GM18517 (cell line): ENCODE measurements around the gene FAM20A.
A peak's percentile ranks its signal among the peaks of the same experiment; 100 is the strongest.
"Not testable (repeated sequence)": the region's sequence is repeated elsewhere in the genome, so short reads cannot be mapped to it uniquely, and the experiment has no call there.

ENCODE experiments used
- ATAC-seq: cut with Tn5 transposase; IDR thresholded peaks from one replicate; pipeline ENCODE4 v1.9.1; 2021; ENCODE audit warnings: mild to moderate bottlenecking, moderate library complexity; ENCODE audit not compliant: unreplicated experiment

Gene FAM20A

DNA sequence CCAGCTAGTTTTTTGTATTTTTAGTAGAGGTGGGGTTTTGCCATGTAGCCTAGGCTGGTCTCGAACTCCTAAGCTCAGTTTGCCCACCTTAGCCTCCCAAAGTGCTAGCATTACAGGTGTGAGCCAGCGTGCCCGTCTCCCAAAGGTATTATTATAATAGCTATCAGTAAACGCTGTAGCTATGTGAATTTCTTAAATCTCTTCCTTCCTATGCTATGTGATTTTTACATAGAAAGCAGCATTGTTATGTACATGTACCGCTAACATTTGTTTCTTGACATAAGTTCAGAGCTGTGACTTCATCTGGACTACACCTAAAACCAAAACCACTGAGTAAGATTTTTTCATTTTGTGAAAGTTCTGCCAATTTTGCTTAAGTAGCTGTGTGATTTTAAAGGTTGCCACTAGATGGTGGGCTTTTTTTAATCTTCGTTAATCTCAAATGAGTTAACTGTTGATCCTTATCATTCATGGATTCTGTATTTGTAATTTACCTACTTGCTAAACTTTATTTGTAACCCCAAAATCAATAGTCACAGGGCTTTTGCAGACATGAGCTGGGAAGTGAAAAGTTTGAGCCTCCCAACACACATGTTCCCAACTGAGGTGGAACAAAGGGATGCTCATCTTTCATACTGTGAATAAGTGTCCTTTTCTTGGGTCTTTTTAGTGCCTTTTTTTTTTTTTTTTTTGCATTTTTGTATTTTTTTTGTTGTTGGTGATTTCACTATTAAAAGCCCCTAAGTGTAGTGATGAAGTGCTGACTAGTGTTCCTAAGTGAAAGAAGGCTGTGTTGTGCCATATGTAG, 67.1 kb downstream of the FAM20A start:
- no peak for ATAC-seq

GRCh38 chr17:68532826-68533225, 68.3 kb downstream of the FAM20A start:
- ATAC-seq = no peak

GRCh38 chr17:68531252-68531651, 69.9 kb downstream of the FAM20A start:
- ATAC-seq = no peak

DNA sequence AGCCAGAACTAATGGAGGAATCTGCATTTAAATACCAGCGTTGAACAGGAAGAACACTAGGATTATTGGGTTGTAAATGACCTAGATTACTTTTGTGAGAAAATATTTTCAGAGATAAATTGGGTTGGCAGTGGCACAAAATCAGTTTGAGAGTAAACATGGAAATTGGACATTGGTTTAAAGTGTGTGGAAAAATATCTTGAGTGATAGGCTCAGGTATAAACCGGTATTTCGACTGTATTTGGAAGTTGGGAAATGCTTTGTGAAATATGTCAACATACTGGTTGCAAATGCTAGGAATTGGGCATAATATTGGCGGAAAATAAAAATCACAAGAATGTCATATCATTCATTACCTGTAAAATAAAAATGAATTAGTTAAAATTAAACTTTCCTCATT, 73.9 kb downstream of the FAM20A start:
- ATAC-seq = no peak

DNA sequence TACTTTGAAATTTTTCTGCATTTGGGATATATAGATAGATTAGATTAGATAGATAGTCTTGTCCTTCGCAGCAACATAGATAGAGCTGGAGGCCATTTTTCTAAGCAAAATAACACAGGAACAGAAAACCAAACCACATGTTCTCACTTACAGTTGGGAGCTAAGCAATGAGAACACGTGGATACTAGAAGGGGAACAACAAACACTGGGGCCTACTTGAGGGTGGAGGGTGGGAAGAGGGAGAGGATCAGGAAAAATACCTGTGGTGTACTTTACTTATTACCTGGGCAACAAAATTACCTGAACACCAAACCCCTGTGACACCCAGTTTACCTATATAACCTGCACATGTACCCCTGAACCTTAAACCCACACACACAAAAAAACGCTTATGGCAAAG, 74.6 kb downstream of the FAM20A start:
- ATAC-seq = no peak

DNA sequence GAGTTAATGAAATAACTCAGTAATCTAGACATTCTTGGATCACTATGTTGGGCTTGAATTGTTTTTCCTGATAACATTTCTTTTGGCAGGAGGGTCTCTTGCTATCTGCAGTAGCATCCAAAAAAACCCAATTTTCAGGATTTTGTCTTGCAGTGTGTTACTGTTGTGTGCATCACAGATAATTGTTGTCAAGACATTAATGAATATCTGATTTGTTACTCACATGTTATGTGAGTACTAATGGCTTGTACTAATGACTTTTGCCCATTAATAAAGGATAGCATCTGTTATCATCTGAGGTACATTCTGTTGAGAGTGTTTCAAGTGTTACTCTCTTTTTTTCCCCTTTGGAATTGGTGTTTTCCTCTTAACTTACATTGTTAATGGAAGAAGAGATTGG, 78.9 kb downstream of the FAM20A start:
- no peak for ATAC-seq

- no peak for ATAC-seq
These were observed 81.3 kb downstream of the FAM20A start for GRCh38 chr17:68519911-68520310.

DNA sequence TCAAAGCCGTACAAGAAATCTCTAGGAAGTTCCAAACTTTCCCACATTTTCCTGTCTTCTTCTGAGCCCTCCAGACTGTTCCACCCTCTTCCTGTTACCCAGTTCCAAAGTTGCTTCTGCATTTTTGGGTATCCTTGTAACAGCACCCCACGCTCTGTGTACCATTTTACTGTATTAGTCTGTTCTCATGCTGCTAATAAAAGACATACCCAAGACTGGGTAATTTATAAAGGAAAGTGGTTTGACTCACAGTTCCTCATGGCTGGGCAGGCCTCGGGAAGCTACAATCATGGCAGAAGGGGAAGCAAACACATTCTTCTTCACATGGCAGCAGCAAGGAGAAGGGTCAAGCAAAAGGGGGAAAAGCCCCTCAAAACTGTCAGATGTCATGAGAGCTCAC, 82.1 kb downstream of the FAM20A start:
- ATAC-seq = not testable (repeated sequence)

DNA sequence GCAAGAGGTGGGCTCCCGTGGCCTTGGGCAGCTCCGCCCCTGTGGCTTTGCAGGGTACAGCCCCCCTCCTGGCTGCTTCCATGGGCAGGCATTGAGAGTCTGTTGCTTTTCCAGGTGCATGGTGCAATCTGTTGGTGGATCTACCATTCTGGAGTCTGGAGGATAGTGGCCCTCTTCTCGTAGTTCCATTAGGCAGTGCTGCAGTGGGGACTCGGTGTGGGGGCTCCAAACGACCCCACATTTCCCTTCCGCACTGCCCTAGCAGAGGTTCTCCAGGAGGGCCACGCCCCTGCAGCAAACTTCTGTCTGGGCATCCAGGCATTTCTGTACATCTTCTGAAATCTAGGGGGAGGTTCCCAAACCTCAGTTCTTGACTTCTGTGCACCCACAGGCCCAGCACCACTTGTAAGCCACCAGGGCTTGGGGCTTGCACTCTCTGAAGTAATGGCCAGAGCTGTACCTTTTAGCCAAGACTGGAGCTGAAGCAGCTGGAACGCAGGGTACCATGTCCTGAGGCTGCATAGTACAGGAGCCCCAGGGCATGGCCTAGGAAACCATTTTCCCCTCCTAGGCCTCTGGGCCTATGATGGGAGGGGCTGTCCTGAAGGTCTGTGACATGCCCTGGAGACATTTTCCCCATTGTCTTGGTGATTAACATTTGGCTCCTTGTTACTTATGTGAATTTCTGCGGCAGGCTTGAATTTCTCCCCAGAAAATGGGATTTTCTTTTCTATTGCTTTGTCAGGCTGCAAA, 82.9 kb downstream of the FAM20A start:
- ATAC-seq = no peak

DNA sequence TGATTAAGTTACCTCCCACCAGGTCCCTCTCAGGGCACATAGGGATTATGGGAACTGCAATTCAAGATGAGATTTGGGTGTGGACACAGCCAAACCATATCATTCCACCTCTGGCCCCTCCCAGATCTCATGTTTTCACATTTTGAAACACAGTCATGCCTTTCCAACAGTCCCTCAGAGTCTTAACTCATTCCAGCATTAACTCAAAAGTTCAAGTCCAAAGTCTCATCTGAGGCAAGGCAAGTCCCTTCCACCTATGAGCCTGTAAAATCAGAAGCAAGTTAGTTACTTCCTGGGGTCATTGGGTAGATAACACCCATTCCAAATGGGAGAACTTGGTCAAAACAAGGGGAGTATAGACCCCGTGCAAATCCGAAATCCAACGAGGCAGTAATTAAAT, 83.6 kb downstream of the FAM20A start:
- ATAC-seq = not testable (repeated sequence)

DNA sequence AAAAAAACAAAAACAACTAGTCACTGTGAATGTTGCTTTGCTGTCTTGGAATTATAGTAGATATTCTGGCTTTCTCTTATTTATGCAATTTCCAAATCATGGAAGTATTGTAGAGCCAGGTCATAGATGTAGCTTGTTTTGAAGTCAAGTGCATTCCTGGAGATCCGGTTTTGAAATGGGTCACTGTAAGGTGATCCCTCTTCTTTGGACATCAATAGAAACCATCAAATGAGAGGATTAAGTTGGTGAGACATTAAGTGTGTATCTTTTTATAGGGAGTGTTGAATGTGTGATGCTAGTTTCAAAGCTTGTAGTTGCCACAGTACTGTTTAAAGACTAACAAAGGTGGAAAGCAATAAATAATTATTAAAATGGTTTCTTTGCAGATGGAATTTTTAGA, 84.4 kb downstream of the FAM20A start:
- no peak for ATAC-seq

DNA sequence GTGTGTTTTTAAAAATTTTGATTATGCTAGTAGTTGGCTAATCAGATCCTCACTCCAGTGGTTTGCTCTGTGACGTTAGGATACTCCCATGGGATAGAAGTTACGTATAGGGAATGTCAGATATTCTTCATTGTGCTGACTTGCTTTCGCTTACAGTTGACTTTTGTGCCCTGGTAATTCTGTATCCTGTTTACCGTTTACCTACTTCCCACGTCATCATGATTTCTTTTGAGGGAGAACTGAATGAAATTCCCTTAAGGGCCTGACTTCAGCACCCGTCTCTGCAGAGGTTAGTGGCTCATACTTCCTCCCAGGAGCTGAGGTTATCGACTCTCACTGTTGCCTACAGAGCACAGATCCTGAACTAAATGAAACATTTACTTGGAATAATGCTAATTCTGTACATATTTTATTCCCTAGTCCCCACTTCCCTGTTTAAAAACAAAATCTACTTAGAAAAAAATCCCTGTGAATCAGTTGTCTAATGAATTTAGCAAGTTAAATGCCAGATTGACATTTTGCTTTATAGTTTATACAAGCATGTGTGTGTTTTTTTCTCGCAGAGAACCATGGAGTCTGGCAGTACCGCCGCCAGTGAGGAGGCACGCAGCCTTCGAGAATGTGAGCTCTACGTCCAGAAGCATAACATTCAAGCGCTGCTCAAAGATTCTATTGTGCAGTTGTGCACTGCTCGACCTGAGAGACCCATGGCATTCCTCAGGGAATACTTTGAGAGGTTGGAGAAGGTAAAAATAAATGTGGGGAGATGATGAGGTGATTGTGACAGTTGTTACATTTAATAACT, 86.1 kb downstream of the FAM20A start:
- no peak for ATAC-seq

GRCh38 chr17:68513932-68514331, 87.2 kb downstream of the FAM20A start:
- ATAC-seq = no peak

DNA sequence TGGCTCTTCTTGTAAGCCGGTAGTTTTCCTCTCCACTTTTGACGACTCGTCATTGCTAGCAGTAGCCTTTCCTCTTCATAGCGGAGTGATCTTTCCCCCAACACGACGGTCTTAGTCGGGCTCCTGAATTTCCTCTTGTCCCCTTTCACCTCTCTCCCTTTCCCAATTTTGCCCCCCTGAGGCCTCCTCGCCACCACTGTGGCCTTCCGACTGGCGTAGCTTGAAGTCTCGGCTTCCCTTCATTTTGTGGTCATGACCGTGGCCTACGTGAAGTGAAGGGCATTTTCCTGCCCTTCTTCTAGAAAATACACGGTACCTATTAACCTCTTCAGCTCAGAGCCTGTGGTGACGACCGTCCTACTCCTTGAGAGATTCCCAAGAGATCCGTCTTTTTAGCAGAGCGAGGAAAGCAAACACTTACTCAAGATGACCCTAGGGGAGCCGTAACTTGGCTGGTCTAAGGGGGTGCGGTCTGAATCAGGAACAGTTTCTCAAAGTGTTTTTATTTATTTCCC, 88.2 kb downstream of the FAM20A start:
- ATAC-seq = no peak

- ATAC-seq = peak; percentile 90
These were observed 88.8 kb downstream of the FAM20A start, which contains the start of gene PRKAR1A for GRCh38 chr17:68512247-68512959. PRKAR1A (plus strand) TSS chr17:68512430; CDS start chr17:68515400, 2,970 bp downstream.

- peak; percentile 33 for ATAC-seq
These were observed 89.4 kb downstream of the FAM20A start for GRCh38 chr17:68511671-68512246.

DNA sequence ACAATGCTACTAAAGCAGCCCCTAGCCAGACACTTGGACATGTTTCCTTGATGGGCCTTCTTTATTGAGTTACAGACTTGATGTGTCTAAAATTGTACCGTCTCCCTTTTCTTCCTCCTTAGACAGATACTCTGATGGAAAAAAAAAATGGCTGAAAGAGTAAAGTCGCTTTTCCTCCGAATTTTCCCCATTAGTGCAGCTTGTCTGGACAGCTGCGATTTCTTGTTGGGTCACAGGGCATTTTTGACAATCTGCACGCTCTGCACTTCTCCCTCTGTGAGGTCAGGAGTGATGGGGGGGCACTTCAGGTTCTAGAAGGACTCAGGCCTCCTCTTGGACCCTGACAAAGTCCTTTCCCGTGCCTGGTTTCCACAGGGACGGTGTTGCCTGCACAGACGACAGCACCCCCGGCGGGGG, 89.9 kb downstream of the FAM20A start:
- ATAC-seq = no peak

GRCh38 chr17:68509141-68510057, 91.8 kb downstream of the FAM20A start:
- ATAC-seq = no peak

DNA sequence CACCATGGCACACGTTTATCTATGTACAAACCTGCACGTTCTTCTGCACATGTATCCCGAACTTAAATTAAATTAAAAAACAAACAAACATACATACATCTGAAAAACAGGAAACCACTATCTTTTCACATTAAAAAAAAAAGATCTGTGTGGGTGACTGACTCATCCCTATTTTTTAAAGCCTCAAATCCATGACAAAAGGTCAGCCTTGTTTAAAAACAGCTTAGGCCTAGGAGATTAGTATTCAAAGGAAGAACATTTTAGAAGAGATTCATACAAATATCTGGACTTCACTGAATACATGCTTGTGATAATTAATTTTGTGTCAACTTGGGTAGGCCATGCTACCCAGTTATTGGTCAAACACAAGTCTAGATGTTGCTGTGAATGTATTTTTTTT, 93.6 kb downstream of the FAM20A start:
- no peak for ATAC-seq
